GM20000 (cell line): ENCODE measurements around the gene CLCNKA.

Experiments used
- DNase-seq: peaks from one replicate; pipeline ENCODE4 v3.0.0; 2012; ENCODE audit warnings: low spot score
- TF ChIP-seq, protein P1 (sequence below): IDR thresholded peaks from 2 replicates; pipeline ENCODE4 v1.5.1; 2012; ENCODE audit warnings: mild to moderate bottlenecking, control low read depth; ENCODE audit errors: extremely low read depth, missing control alignments

Gene CLCNKA

DNA sequence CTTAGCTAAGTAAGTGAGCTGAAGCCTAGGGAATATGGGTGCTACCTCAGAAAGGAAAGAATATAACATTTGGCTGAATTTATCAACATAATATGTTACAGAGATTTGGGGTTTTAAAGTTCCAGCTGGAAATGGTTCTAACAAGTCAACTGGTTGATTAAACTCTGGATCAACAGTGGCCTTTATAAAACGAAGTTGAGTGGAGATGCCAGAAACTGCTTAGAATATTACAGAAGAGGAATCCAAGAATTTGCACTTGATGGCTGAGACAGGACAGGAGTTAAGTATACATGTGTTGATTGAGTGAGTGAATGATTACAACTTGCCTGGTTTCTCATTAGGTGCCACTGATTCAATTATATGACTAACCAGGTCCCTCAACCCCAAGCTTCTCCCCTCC, 38.6 kb upstream of the CLCNKA start:
- no peak for DNase-seq
- TF ChIP-seq, protein P1, sequence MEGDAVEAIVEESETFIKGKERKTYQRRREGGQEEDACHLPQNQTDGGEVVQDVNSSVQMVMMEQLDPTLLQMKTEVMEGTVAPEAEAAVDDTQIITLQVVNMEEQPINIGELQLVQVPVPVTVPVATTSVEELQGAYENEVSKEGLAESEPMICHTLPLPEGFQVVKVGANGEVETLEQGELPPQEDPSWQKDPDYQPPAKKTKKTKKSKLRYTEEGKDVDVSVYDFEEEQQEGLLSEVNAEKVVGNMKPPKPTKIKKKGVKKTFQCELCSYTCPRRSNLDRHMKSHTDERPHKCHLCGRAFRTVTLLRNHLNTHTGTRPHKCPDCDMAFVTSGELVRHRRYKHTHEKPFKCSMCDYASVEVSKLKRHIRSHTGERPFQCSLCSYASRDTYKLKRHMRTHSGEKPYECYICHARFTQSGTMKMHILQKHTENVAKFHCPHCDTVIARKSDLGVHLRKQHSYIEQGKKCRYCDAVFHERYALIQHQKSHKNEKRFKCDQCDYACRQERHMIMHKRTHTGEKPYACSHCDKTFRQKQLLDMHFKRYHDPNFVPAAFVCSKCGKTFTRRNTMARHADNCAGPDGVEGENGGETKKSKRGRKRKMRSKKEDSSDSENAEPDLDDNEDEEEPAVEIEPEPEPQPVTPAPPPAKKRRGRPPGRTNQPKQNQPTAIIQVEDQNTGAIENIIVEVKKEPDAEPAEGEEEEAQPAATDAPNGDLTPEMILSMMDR: no peak

DNA sequence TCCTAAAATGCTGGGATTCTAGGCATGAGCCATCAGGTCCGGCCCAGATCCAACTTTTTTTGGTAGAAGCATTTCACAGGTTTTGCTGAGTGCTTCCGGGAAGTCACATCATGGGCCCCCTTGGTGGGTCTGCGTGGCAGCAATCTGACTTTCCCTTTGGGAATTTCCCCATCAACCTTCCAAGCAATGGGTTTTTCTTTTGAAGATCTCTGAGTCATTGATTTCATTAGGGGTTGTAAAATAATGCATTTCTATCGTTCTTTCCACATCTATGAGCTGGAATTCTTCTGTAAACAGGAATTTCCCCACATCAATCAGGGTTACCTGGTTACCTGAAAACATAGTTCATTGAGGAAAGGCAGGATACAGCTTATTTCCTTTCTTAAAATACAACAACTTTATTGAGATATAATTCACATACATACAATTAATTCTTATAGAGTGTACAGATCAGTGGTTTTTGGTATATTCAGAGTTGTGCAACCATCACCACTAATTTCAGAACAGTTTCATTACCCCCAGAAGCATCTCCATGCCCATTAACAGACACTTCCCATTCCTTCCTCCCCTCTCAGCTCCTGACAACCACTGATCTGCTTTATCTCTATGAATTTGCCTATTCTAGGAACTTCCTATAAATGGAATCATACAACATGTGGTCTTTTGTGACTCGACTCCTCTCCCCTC, 36.1 kb upstream of the CLCNKA start:
- no peak for DNase-seq

DNA sequence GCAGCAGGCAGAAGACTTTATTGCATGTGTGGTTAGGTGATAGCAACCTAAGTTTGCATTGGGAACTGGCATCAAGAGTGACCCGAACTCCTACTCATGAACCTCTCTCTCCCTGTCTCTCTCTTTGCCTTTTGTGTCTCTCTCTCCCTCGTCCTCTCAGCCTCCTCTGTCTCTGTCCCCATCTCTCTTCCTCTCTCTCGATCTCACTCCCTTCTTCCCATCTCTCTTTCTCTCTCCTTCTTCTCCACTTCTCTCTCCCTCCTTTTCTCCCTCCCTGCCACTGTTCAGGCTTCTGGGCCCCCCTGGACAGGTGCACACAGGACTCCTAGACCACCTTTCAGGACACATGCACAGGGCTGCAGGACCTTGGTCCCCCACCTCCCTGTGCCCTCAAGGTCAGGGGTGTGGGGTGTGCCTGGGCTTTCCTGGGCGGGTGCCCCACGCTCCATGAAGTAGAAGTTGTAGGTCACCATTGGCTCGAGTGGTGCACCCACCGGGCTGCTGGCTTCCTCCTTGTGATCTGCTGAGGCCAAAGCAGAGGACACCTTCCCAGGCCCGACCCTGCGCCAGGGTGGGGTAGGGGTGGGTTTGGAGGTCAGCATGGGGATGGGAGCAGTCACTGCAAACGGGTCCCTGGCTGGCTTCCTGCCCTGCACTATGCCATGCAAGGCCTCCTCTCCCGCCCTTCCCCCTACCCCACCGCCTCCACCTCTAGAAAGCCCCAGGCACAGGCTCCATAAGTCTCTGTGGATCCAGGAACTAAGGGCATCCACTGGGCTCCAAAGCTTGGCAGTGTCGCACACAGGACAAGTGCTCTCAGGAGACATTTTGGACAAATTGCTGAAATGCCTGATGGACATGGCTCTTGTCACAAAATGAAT, 32.7 kb upstream of the CLCNKA start:
- no peak for DNase-seq

More for the DNA sequence above, 36.1 kb upstream of the CLCNKA start:
- TF ChIP-seq, protein P1: no peak

DNA sequence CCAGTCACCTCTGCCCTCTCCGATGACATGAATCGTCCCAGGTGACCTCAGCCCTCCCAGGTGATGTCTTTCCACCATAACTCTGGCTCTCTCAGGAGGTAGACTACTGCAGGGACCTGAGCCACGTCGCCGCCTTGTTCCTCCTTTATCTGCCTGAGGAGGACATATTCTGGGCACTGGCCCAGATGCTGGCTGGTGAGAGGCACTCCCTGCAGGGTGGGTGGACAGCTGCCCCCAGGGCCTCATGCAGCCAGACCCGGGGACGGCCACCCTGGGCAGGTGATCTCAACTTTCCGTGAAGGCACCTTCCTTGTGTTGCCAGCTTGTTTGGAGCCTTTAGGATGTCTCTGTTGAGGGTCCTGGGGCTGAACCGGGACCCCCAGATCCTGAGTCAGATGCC, 32.1 kb upstream of the CLCNKA start:
- DNase-seq: no peak
- TF ChIP-seq, protein P1: no peak

More for the DNA sequence above, 32.7 kb upstream of the CLCNKA start:
- TF ChIP-seq, protein P1: no peak

DNA sequence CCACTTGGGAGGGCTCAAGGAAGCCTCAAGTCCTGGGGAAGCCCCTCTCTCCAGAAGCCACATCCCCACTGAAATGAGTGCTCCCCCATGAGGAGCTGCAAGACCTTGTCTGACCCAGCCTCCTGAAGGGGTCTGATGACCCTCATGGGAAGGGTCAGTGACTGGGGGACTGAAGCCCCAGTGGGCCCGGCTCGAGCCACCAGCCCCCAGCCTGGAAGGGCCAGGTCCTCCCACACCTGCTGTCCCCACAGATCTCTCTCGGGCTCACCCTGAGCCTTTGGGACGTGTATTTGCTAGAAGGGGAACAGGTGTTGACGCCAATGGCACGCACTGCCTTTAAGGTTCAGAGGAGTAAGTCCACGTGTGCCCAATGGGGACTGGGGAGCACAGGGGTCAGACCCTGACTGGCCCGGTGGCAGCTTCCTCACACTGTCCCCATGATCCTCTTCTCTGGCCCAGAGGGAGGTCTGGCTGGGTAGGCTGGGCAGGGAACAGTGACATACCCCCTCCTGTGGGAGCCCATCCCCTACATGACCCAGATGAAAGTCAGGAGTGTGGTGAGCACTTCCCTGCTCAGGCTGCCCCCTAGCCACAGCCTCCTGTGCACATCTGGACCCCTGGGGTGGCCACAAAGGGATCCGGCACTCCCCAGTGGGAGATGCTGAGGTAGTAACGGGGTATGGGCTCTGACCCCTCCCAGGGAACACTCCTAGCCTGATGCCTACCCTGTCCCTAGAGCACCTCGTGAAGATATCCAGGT, 30.2 kb upstream of the CLCNKA start:
- no peak for DNase-seq
- TF ChIP-seq, protein P1: no peak

DNA sequence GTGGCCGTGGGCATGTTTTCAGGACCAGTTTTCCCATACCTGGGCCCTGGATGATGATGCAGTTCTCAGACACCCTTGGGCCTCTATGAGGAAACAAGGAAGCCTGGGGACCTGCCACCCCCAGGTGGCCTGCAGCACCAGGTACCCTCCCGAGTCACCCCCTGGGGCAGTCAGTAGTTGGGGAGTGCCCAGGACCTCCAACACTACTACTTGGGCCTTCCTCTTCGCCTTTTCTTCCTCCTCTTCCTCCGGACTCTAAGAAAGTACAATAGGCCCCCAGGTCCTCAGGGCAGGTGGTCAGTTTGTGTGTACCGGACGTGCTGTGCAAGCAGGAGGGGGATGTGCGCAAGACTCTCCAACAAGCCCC, 29.7 kb upstream of the CLCNKA start:
- no peak for DNase-seq
- TF ChIP-seq, protein P1: no peak
